Amniotic epithelial cell (primary cell): ENCODE measurements around the gene CD46.

Experiments
- DNase-seq: peaks from one replicate; pipeline ENCODE4 v3.0.0-alpha.2; 2010; ENCODE audit warnings: low read depth

Gene CD46

DNA sequence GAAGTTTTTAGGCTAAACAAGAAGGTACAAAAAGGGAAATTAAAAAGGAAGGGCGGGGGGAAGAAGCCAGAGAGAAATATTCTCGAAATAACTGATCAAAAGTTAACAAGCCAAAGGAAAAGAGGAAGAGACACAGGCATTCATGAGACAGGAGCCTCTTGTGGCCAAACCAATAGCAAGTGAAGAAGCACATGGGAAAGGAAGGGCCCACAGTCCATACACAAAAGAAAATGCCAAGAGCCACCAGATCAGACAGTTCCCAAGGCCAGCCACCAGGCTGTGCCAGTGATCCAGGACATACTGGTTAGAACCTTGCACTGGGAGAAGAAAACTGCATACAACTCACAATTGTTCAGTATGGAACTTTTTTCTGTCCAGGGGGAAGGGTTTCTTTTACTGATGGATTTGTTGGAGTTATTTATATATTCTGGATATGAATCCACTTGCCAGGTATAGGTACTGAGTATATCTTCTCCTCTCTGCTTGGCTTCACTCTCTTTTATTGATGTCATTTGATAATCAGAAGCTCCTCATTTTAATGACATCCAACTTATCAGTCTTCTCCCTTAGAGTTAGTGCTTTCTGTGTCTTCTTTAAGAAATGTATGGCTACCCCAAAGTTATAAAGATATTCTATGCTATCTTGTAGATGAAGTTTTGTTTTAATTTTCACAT lies 76.8 kb downstream of the CD46 start:
- DNase-seq: peak; percentile 86

DNA sequence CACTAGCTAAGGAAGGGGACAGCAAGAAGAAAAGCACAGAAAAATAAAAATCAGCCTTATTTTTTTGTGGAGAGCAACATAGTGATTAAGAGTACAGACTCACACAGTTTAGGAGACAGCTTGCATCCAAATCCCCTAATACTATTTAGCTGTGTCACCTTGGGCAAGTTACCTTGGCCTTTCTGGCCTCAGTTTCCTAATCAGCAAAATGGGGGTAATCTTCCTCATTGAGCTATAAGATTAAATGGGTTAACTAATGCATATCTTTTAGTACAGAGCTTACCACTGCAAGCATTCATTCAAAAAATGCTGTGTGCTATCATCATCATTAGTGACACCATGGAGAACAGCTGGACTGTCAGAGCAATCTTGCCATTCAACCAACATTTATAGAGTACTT lies 77.7 kb downstream of the CD46 start:
- DNase-seq: no peak

DNA sequence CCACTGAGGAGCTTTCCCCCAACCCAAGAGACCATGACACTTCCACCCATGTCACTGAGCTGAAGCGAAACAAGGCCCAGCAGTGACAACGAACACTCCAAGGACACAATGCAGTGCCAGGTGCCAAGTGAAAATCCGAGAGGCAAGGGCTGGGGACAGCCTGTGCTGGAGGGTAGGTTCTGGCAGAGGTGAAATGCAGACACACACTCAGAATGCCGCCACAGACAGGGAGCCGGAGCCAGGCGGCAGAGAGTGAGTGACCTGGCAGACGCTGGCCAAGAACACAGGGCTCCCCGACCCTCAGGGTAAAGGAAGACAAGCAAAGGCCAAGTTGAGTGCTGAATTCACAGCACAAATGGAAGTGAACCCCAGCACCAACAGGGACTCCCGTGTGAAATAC lies 78.9 kb downstream of the CD46 start:
- DNase-seq: no peak

DNA sequence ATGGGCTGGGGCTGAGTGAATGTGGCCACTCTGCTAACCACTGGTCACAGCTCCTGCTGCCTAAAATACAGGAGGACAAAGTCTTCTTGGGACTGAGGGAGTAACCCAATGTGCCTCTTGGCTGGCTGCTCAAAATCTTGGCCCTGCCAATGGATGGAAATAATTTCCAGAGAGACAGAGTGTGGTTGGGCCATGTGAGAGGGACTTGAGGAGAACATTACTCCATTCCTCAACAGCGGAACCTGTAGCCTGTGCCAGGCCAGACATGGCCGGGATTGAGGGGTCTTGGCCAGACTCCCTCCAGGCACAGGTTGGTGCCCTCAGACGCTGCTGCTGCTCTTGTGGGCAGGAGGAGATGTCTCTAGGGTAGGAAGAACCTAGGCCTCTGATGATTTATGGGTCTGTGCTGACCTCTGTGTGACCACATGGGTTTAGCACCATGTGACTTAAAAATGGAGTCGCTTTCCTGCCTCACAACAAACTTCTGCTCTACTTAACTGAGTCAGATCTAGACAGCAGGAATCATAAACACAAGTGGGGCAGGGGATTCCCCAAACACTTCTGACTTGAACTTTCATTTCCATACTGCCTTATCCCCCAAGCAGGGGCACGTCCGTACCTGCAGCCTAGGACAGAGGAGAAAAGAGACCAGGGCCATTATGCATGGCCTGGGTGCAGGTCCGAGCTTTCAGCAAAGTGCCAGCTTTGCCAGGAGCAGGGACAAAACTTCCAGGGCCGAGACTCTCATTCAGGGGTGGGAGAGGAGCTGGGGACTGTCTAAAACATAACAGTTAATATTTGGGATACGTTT lies 79.9 kb downstream of the CD46 start:
- DNase-seq: peak; percentile 80

DNA sequence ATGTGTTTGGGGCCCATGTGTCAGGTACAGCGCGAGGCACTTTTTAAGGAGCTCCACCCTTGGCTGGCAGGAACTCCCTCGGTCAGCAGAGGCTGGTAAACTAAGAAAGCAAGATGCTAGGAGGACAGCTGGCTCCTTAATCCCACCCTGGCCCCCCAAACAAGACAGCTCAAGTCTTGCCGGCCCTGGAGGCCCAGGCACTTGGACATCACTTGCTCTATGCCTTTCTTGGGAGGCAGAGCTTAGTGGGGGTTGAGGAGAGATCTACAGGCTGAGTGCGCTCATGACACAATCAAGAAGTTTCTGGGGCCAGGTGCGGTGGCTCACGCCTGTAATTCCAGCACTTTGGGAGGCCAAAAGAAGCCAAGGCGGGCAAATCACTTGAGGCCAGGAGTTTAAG lies 80.9 kb downstream of the CD46 start:
- DNase-seq: no peak

DNA sequence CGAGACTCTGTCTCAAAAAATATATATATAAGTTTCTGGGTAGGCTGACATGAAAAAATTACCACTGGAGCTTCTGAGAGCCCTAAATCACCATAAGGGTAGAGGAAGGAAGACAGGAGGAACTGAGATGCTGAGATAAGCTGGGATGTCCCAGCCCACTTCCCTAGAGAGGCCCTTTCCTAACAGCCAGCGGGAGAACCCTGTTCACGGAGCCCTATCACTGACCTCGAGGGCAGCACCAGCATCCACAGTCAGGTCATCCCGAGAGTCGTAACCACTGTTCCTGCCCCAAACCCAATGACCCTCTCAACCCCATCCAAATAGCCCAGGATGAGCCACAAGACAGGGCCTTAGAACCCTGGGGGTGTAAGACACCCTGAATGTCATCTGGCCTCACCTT lies 81.5 kb downstream of the CD46 start:
- DNase-seq: no peak

DNA sequence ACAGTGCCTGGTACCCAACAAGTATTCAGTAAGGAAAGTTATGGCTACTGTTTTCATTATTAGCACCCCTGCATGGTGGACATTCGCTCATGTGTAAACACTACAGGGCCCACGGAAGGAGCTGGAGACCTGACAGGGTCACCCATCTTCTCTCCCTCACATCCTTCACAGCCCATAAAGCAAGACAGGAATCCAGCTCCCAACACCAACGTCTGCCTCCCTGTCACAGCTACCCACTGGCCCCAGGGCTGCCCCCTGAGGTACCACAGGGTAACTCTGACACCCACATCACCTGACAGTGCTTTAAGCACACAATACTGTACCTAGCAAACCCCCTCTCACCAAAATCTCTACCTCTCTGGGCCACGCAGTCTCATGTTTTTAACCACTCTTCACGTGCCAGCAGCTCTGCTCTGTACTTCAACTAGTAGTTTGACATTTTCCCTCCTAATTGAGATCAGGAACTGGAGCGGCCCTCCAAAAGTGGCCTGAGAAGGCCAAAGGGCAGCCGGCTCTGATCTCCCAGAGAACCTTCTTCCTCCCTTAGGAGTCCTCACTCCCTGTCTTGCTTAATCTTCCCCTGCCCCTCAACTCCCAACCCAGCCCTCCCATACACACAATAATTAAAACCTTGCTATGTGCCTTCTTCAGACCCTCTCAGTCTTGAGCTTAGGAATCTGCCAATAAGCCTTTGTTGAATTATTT lies 82.3 kb downstream of the CD46 start:
- DNase-seq: no peak

DNA sequence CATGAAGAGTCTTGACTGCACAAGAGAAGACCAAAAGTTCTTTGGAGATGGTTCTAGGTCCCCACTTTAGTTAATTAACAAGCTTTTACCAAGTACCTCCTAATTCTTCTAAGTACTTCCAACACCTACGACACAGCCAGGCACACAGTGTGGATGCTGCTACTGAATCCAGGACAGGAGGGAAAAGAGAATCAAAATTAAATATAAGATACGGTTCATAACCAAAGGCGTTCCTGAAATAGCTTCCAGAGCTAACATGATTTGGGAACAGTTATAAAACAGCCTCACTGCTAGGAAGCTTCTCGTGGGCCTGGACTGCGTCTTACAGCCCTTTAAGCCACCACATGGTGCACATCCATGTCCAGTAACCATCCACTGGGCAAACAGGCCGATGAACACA lies 84.1 kb downstream of the CD46 start:
- no peak for DNase-seq

DNA sequence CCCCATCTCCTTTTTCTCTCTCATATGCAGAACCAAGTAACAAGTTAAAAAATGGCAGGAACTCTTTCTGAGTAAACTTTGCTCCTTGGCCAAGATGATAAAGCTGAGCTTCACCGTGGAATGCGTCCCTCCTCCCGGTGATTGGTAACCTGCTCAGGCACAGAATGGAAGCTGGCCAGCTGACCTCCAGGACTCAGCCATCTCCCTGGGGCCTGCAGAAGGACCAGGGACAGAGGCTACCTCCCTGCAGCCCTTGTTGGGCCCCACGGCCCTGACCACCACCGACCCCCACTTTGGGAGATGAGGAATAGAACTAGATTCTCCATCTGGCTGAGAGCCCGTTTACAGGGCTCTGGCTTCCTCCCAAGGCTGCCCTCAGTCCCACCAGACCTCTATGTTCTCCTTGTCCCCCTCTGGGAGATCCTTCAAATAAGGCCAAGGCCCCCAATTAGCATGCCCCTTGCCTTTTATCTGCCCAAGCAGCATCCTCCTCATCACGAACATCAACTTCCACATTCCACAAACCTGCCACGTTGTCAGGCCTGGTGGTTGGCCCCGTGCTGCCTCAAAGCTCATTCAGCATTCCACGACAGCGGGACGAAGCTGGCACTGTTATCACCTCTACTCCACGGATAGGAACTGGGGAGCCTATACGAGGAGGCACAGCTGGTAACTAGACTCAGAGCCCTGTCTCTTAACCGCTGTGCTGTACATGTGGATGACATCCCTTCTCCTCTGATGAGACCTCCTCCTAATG lies 84.9 kb downstream of the CD46 start:
- DNase-seq: no peak

DNA sequence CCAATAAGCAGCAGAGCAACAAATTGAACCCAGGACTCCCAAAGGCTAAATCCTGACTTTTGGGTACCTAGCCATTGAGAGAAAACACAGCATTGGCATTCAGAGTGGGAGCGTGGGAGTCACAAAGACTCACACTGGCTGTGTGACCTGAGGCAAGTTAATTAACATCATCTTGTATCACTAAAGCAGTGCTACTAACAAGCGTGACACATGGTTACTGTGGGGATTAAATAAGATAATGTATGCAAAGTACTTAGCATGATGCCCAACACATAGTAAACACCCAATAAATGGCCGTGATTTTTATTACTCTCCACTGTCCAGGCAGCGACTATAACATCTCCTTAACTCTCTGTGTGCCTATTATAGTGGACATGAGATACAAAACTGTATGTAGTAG lies 85.8 kb downstream of the CD46 start:
- no peak for DNase-seq

DNA sequence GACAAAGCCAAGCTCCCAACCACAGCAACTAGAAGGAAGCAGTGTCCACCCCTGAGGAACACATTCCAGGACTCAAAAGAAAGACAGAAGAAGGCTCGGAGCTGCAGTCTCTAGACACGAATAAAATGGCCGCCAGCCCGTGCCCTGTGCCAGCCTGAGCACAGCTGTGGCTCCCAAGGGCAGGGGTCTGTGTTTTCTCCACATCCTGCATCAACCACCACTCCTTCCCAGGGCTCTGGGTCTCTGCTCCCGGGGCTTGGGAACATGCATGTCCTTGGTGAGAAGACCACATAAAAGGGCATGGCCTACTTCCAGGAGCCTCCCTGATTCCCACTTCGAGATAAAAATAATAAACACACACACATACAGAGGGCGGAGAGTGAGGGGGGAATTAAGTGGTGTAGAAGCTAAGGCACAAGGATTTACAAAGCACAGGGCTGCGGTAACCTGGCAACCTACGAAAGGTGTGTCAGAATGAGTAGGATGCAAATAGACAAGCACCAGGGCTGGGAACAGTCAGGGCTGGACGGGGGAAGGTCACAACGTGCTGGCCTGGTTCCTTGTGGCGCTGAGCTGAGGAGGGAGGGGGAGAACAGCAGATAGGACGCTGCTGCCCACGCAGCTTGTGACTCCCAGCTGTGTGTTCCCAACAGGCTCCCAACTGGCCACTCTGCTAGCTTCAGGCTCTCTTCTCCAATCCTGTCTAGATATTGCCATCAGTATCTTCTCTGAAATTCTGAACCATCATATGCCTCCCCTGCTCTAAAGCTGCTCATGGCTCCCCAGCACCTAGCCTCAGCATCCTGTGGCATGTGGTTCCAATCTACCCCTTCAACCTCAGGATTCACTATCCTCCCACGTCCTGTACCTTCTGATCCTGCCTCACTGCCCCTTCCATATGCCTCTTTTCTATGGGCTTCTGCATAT lies 86.6 kb downstream of the CD46 start:
- peak; percentile 75 for DNase-seq

DNA sequence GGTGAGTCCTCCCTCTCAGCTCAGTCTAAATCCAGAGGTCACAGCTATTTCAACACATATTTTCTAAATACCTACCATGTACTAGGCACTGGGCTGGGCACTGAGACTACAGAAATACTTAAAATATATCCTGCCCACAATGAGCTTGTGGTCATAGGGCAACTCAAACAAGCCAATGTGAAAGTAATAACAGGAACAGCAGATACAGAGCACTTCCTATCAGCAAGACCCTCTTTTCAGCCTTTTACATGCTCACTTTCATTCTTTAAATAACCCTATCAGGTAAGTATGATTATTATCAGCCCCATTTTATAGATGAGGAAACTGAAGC lies 87.2 kb downstream of the CD46 start:
- DNase-seq: no peak

DNA sequence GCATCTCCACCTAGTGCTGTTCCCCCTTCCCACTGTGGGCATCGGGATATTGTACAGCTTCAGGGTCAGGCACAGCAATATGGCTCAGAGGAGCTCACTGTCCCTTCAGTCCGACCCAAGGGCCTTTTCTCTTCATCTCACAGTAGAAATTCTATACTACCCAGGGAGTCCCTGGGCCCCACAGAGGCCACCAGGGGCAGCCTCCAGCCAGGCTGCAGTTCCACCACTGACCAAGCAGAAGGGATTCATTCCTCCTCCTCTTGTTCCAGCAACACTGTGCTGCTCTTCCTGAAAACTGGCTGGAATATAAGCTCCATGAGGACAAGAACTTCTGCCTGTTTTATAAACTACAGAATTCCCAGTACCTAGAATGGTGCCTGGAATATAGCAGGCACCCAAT lies 88.5 kb downstream of the CD46 start:
- DNase-seq: no peak

DNA sequence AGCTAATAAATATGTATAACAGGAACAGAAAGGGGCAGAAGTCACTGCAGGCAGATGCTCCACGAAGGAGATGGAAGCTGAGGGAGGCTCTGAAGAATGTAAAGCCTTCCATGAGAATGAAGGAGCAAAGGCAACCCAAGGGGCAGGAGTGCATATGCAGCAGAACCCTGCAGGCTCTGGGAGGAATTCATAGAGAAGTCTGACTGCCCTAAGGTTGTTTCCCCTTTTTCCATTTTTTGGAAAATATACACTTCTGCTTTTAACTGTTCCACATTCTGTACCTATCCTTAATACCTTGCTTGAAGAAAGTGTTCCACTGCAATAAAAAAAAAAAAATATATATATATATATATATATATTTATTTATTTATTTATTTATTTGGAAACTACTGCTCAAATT lies 89.4 kb downstream of the CD46 start:
- DNase-seq: no peak

DNA sequence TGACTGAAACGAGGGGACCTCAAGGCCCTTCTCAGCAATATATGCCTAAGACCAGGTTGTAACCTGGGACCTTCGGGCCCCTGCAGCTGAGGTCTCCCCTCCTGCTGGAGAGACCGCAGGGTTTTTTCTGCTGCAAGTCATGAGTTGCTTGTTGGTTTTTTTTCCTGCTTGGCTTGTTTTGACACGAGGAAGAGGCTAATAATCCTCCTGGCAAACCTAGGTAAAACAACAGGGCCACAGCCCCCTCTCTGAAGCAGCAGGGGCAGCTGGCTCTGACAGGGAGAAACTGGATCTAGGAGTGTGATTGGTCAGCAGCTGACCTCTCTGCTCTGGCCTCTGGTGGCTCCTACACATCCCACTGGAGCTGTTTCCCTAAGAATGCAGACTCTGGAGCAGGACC lies 90.0 kb downstream of the CD46 start:
- no peak for DNase-seq

DNA sequence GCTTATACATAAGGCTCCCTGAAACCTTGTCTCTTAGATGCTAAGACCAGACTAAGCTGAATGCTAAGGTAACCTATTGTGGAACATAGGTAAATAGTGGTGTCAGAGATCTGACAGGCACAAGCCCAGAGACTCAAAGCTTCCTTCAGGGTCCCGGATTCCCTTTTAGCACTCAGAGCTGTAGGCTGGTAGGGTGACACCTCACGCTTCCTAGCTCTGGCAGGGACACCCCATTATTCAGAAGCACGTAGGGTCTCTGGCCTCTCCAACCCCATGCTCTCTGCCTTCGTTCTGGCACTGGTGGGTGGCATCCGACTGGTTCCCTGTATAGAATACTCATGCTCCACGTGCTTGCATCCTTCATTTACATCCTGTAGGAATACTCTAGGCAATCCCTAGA lies 90.7 kb downstream of the CD46 start:
- no peak for DNase-seq

DNA sequence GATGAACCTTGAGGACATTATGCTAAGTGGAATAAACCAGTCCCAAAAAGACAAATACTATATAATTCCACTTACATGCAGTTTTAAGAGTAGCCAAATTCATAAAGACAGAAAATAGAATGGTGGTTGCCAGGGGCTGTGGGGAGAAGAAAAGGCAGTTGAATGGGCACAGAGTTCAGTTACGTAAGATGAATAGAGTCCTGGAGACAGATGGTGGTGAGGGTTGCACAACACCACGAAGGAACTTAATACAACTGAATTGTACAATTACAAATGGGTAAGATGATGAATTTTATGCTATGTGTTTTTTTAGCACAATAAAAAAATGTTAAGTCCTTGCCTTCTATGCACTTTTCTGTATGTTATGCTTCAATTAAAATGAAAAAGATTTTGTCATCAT lies 92.5 kb downstream of the CD46 start:
- DNase-seq: peak; percentile 83
